Progenitor cell of endocrine pancreas (in vitro differentiated cells): Measurements from ENCODE around the gene USP15. TPM values are rescaled to one million over a fixed set of nuclear protein-coding genes. Genes with fewer than 3 reads are reported as not detected.

Experiments used
- DNase-seq: peaks from one replicate; pipeline ENCODE4 v3.0.0; 2021; ENCODE audit warnings: low spot score; ENCODE audit not compliant: unreplicated experiment
- H3K27ac Mint-ChIP-seq: 2 replicates; pipeline ENCODE4 v1.8.0; 2021; ENCODE audit warnings: mild to moderate bottlenecking, moderate library complexity, mixed read lengths
- H3K27me3 Mint-ChIP-seq: 2 replicates; pipeline ENCODE4 v1.8.0; 2021; ENCODE audit warnings: mixed read lengths
- H3K36me3 Mint-ChIP-seq: 2 replicates; pipeline ENCODE4 v1.8.0; 2022; ENCODE audit warnings: mixed read lengths; ENCODE audit not compliant: insufficient read depth
- H3K4me1 Mint-ChIP-seq: 2 replicates; pipeline ENCODE4 v1.8.0; 2021; ENCODE audit warnings: low read depth, mixed read lengths
- H3K4me3 Mint-ChIP-seq: 2 replicates; pipeline ENCODE4 v1.8.0; 2021; ENCODE audit warnings: low read depth, mild to moderate bottlenecking, moderate library complexity, mixed read lengths
- H3K9me3 Mint-ChIP-seq: 2 replicates; pipeline ENCODE4 v1.8.0; 2021; ENCODE audit warnings: low read depth, mixed read lengths
- CTCF ChIP-seq: fragments of 200-600 bp; sonication (generic); IDR thresholded peaks from one replicate; pipeline ENCODE4 v1.5.0; 2021; ENCODE audit warnings: antibody characterized with exemption, mild to moderate bottlenecking; ENCODE audit not compliant: unreplicated experiment
- total RNA-seq: library from RNA; stranded (reverse); gene quantifications from 2 replicates; pipeline ENCODE4 v1.2.1, GENCODE V29; 2021

The USP15 gene
- total RNA-seq, 1 donor from 2014 or later = 43.3 TPM

GRCh38 chr12:62232143-62232729 lies 28.0 kb upstream of the USP15 start:
- no peaks in the 10 kb centered on the region for H3K4me1 Mint-ChIP-seq
- no peaks in the 10 kb centered on the region for H3K36me3 Mint-ChIP-seq
- H3K9me3 Mint-ChIP-seq = peaks cover 5% of the 10 kb centered on the region
- no peak for DNase-seq
- no peak overlapping the region for H3K4me3 Mint-ChIP-seq
- TF ChIP-seq CTCF = no peak
- H3K27ac Mint-ChIP-seq = no peak overlapping the region
- H3K27me3 Mint-ChIP-seq = no peaks in the 10 kb centered on the region

GRCh38 chr12:62233805-62234204 lies 26.4 kb upstream of the USP15 start:
- Mint-ChIP-seq H3K27me3 (no peaks in the 10 kb centered on the region), H3K27ac (no peak overlapping the region), H3K4me3 (no peak overlapping the region), H3K4me1 (no peaks in the 10 kb centered on the region), H3K36me3 (no peaks in the 10 kb centered on the region), H3K9me3 (peaks cover 5% of the 10 kb centered on the region)
- no peak for TF ChIP-seq CTCF
- DNase-seq = no peak

GRCh38 chr12:62239571-62239970 lies 20.6 kb upstream of the USP15 start:
- DNase-seq = no peak
- Mint-ChIP-seq H3K27ac (no peak overlapping the region), H3K4me1 (no peaks in the 10 kb centered on the region), H3K9me3 (peaks cover 5% of the 10 kb centered on the region), H3K36me3 (no peaks in the 10 kb centered on the region), H3K4me3 (no peak overlapping the region), H3K27me3 (no peaks in the 10 kb centered on the region)
- TF ChIP-seq CTCF = no peak

GRCh38 chr12:62247281-62248045 lies 12.7 kb upstream of the USP15 start:
- no peak for TF ChIP-seq CTCF
- no peak overlapping the region for H3K27ac Mint-ChIP-seq
- peaks cover 5% of the 10 kb centered on the region for H3K4me1 Mint-ChIP-seq
- H3K9me3 Mint-ChIP-seq = no peaks in the 10 kb centered on the region
- H3K27me3 Mint-ChIP-seq = no peaks in the 10 kb centered on the region
- no peaks in the 10 kb centered on the region for H3K36me3 Mint-ChIP-seq
- no peak overlapping the region for H3K4me3 Mint-ChIP-seq
- DNase-seq = no peak

- Mint-ChIP-seq H3K36me3 (no peaks in the 10 kb centered on the region), H3K4me1 (peaks cover 5% of the 10 kb centered on the region), H3K27ac (no peak overlapping the region), H3K4me3 (no peak overlapping the region), H3K9me3 (no peaks in the 10 kb centered on the region), H3K27me3 (no peaks in the 10 kb centered on the region)
- no peak for TF ChIP-seq CTCF
- DNase-seq = no peak
Observed at GRCh38 chr12:62248873-62249272, 11.3 kb upstream of the USP15 start.
